ENCODE results near the gene GPR107. TPM values are rescaled to one million over a fixed set of nuclear protein-coding genes. Genes with fewer than 3 reads are reported as not detected.

GPR107 gene
- total and polyA plus RNA-seq, 2 donors (not counting 1 experiment from before 2014, with no cell fraction given) = 10.4 to 28.1 TPM

GRCh38 chr9:130129432-130130061 lies 75.8 kb downstream of the GPR107 start:
- Histone ChIP-seq H3K4me3 (ENCODE audit: control extremely low read depth in 1 of 5, extremely low read depth in 1 of 5, insufficient read depth in 1 of 5, low read depth in 2 of 5, low read length in 4 of 5) (peak overlapping the region in 1 of 5 experiments; percentile 41), H3K9me3 (ENCODE audit: control extremely low read depth in 1 of 3, control insufficient read depth in 2 of 3, insufficient read depth in 1 of 3, low read length in 2 of 3) (no peaks in the 10 kb centered on the region), H4K20me1 (ENCODE audit: control insufficient read depth, insufficient read depth, low read length, poor library complexity, severe bottlenecking) (no peaks in the 10 kb centered on the region), H3K27me3 (replicated peaks in 1 of 4; ENCODE audit: control extremely low read depth in 1 of 4, control insufficient read depth in 3 of 4, insufficient read depth in 4 of 4, low read length in 3 of 4) (no peaks in the 10 kb centered on the region), H3K27ac (ENCODE audit: low read length in 2 of 2) (peak overlapping the region; percentile 81 to 96), H3K9ac (ENCODE audit: low read length) (peak overlapping the region; percentile 53), H3K4me2 (replicated peaks; ENCODE audit: low read depth, low read length, poor library complexity, severe bottlenecking) (peak overlapping the region; percentile 73), H3K79me2 (ENCODE audit: control insufficient read depth, insufficient read depth, low read length) (no peaks in the 10 kb centered on the region), H3K4me1 (ENCODE audit: control insufficient read depth in 2 of 2, insufficient read depth in 2 of 2, low read length in 2 of 2) (peaks cover 32 to 37% of the 10 kb centered on the region in 2 donors), H2AFZ (ENCODE audit: insufficient read depth, low read depth, low read length, poor library complexity, severe bottlenecking) (peak overlapping the region; percentile 55), H3K36me3 (replicated peaks in 1 of 2; ENCODE audit: control extremely low read depth in 1 of 2, control insufficient read depth in 1 of 2, extremely low read depth in 1 of 2, insufficient read depth in 2 of 2, low read length in 1 of 2) (peaks cover 0 to 13% of the 10 kb centered on the region in 2 experiments)
- no peaks in the 10 kb centered on the region for H3K27me3 Mint-ChIP-seq
- TF ChIP-seq CTCF (IDR thresholded peaks at IDR 0.05) = no peak
- TF ChIP-seq EZH2 (IDR thresholded peaks at IDR 0.05; ENCODE audit: borderline replicate concordance, insufficient read depth, low read depth, low read length, poor library complexity, severe bottlenecking) = no peak
- ChIA-PET POLR2A (no interaction called here), CTCF (interaction anchor here (1.3 to 2.4 kb wide), 4 partner anchors 22 to 110 kb away, joined by 4 to 34 read pairs (median 5); no protein-coding TSS in a partner anchor)
- ATAC-seq (ENCODE audit: low read depth) (no peak), DNase-seq (no peak)
- intact Hi-C loops (cut with micrococcal nuclease) = loop anchor here (2.0 kb wide), 1 partner anchor 23 kb away; no protein-coding TSS in a partner anchor
- H3K9me3 Mint-ChIP-seq (ENCODE audit: insufficient read depth) = no peaks in the 10 kb centered on the region
- 93% methylated on average over 17 of the region's 22 CpGs for WGBS (ENCODE audit: insufficient coverage)
- H3K4me1 Mint-ChIP-seq = peaks cover 41% of the 10 kb centered on the region
- H3K4me3 Mint-ChIP-seq = peak overlapping the region; percentile 82
- H3K27ac Mint-ChIP-seq = peak overlapping the region; percentile 97

GRCh38 chr9:130132746-130133145 lies 79.0 kb downstream of the GPR107 start:
- no peaks in the 10 kb centered on the region for H3K9me3 Mint-ChIP-seq (ENCODE audit: insufficient read depth)
- H3K4me1 Mint-ChIP-seq = peaks cover 31% of the 10 kb centered on the region
- H3K4me1 ChIP-seq (ENCODE audit: control insufficient read depth in 2 of 2, insufficient read depth in 2 of 2, low read length in 2 of 2) = peaks cover 24 to 26% of the 10 kb centered on the region in 2 donors
- H3K9me3 ChIP-seq (ENCODE audit: control extremely low read depth in 1 of 3, control insufficient read depth in 2 of 3, insufficient read depth in 1 of 3, low read length in 2 of 3) = no peaks in the 10 kb centered on the region
- ChIA-PET CTCF (no interaction called here), POLR2A (no interaction called here)
- TF ChIP-seq CTCF (IDR thresholded peaks at IDR 0.05) = no peak
- TF ChIP-seq EZH2 (IDR thresholded peaks at IDR 0.05; ENCODE audit: borderline replicate concordance, insufficient read depth, low read depth, low read length, poor library complexity, severe bottlenecking) = no peak
- no peaks in the 10 kb centered on the region for H3K27me3 Mint-ChIP-seq
- DNase-seq = no peak
- H3K79me2 ChIP-seq (ENCODE audit: control insufficient read depth, insufficient read depth, low read length) = no peaks in the 10 kb centered on the region
- no peak overlapping the region for H2AFZ ChIP-seq (ENCODE audit: insufficient read depth, low read depth, low read length, poor library complexity, severe bottlenecking)
- H3K4me3 Mint-ChIP-seq = no peak overlapping the region
- no peak overlapping the region for H3K4me2 ChIP-seq (replicated peaks; ENCODE audit: low read depth, low read length, poor library complexity, severe bottlenecking)
- H3K27ac ChIP-seq (ENCODE audit: low read length in 2 of 2) = no peak overlapping the region
- peaks cover 0 to 24% of the 10 kb centered on the region in 2 experiments for H3K36me3 ChIP-seq (replicated peaks in 1 of 2; ENCODE audit: control extremely low read depth in 1 of 2, control insufficient read depth in 1 of 2, extremely low read depth in 1 of 2, insufficient read depth in 2 of 2, low read length in 1 of 2)
- H4K20me1 ChIP-seq (ENCODE audit: control insufficient read depth, insufficient read depth, low read length, poor library complexity, severe bottlenecking) = no peaks in the 10 kb centered on the region
- H3K27me3 ChIP-seq (replicated peaks in 1 of 4; ENCODE audit: control extremely low read depth in 1 of 4, control insufficient read depth in 3 of 4, insufficient read depth in 4 of 4, low read length in 3 of 4) = no peaks in the 10 kb centered on the region
- ATAC-seq (ENCODE audit: low read depth) = no peak
- intact Hi-C loops (cut with micrococcal nuclease) = no loop called here
- no peak overlapping the region for H3K27ac Mint-ChIP-seq
- 100% methylated on average over 5 of the region's 7 CpGs for WGBS (ENCODE audit: insufficient coverage)
- no peak overlapping the region for H3K9ac ChIP-seq (ENCODE audit: low read length)
- H3K4me3 ChIP-seq (ENCODE audit: control extremely low read depth in 1 of 5, extremely low read depth in 1 of 5, insufficient read depth in 1 of 5, low read depth in 2 of 5, low read length in 4 of 5) = no peak overlapping the region
